GM12892 (cell line): ENCODE measurements around the gene CDS2. TPM values are rescaled to one million over a fixed set of nuclear protein-coding genes. Genes with fewer than 3 reads are reported as not detected.
A peak's percentile ranks its signal among the peaks of the same experiment; 100 is the strongest.

ENCODE experiments used
- DNase-seq: peaks from one replicate; pipeline ENCODE4 v3.0.0; 2011; ENCODE audit not compliant: insufficient read length
- FAIRE-seq: peaks from 2 replicates; lab custom pipeline; 2011; peaks lifted over from hg19 to GRCh38; lab: Jason Lieb, UNC
- POLR2A ChIP-seq: IDR thresholded peaks from 2 replicates; pipeline ENCODE4 v1.6.1; 2011; ENCODE audit warnings: low read depth, low read length, control low read depth
- POLR2AphosphoS5 ChIP-seq: IDR thresholded peaks from 2 replicates; pipeline ENCODE4 v1.6.1; 2011; ENCODE audit warnings: low read depth, low read length, control low read depth
- TAF1 ChIP-seq: IDR thresholded peaks from 2 replicates; pipeline ENCODE4 v1.6.1; 2011; ENCODE audit warnings: low read depth, mild to moderate bottlenecking, control low read depth, low read length, borderline replicate concordance
- polyA plus RNA-seq: library from polyadenylated mRNA; unstranded; fragments of >200 nt; gene quantifications from one replicate; pipeline ENCODE4 v1.2.1, GENCODE V29; 2012; ENCODE audit warnings: missing spikeins, inconsistent platforms; ENCODE audit not compliant: missing spikeins

The CDS2 gene
- polyA plus RNA-seq, result 17.6 TPM

DNA sequence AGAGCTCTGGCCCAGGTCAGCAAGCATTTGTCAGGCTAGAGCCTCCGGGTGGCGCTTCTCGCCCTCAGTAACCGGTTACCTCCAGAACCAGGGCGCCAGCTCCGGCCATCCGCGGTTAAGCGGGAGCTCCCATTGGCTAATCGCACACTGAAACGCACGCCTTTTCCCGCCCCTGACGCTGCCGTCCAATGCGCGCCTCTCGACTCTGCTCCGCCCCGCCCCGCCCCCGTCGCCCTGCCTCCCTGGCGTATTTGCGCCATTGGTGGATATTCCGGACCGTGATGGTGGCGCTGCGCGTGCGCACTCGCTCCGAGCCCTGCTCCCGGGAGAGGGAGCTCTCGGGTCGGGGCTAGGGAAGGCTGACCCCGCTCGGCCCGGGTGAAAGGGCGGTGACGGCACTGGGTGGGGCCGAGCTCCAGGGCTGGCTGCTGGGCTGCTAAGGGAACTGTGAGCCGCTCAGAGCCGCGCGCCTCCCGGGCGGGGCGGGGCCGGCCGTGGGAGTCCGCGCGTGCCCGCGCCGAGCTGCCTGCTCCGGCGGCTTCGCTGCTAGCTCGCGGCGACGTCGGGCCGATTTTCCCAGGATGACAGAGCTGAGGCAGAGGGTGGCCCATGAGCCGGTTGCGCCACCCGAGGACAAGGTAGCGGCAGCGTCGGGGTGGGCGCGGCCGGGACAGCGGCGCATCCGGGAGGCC, at the start of gene CDS2:
TSS of gene CDS2 (plus strand) at position 497 of the 692 bp plus-strand sequence. CDS start at position 582, 85 bp downstream.
- FAIRE-seq, result peak; percentile 100
- DNase-seq, result peak; percentile 94
- TF ChIP-seq POLR2AphosphoS5, result no peak
- TF ChIP-seq POLR2A, result peak; percentile 51; the same call in 1 of the 2 replicates
- no peak for TF ChIP-seq TAF1

DNA sequence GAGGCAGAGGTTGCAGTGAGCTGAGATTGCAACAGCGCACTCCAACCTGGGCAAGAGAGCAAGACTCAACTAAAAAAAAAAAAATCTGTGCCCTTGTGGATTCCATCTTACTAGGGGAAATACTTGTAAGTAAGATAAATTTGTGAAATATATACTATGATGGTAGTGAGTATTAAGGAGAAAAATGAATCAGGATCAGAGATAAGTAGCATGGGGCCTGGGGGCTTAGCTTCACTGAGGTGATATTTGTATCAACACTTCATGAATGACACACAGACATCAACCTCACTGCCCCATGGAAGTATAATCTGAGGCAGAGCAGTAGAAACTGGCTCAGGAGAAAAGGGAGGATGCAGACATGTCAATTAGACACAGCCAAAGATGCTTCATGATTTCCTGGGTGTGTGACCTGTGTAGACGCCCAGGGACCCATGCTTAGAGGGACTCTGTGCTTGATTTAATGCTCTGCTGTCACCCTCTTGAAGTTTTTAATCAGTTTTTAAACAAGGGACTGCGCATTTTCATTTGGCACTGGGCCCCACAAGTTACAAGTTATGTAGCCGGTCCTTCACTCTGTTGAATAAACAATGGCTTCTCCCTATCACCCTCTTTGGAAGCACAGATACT, 48.9 kb upstream of the CDS2 start:
- FAIRE-seq (peak; percentile 36), DNase-seq (no peak)
- no peak for TF ChIP-seq POLR2A
- TF ChIP-seq TAF1, result no peak
- TF ChIP-seq POLR2AphosphoS5, result no peak

- FAIRE-seq (peak; percentile 99), DNase-seq (peak; percentile 53)
- TF ChIP-seq TAF1, result no peak
- 0 out of 2 replicates have a peak, but pooled peaks have one; percentile 14 for TF ChIP-seq POLR2A
- TF ChIP-seq POLR2AphosphoS5, result peak; percentile 81; the same call in 1 of the 2 replicates
Observed at GRCh38 chr20:5078399-5078958, 48.3 kb upstream of the CDS2 start.

GRCh38 chr20:5080384-5080877, 46.4 kb upstream of the CDS2 start:
- no peak for DNase-seq
- no peak for TF ChIP-seq TAF1
- no peak for TF ChIP-seq POLR2AphosphoS5
- no peak for TF ChIP-seq POLR2A
- peak; percentile 24 for FAIRE-seq

- TF ChIP-seq TAF1 (no peak), POLR2A (no peak), POLR2AphosphoS5 (no peak)
- DNase-seq, result no peak
- no peak for FAIRE-seq
Observed at GRCh38 chr20:5085380-5085779, 41.4 kb upstream of the CDS2 start.

GRCh38 chr20:5088688-5089087, 38.1 kb upstream of the CDS2 start:
- no peak for DNase-seq
- no peak for FAIRE-seq
- TF ChIP-seq POLR2A, result no peak
- no peak for TF ChIP-seq TAF1
- no peak for TF ChIP-seq POLR2AphosphoS5

DNA sequence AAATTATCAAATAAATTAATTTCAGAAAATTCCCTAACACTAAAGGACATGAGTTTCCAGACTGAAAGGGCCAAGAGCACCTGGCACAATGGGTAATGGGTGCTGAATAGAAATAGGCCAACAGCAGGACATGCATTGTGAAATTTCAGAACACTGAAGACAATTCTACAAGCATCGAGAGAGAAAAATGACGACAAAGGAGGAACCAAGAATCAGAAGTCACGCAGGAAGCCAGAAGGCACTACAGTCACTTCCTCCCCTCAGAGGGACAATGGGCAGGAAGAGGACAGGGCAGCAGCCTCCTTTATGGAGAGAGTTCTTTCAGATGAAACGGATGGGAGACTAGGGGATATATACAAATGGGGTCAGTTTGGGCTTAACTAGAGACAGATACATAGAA, 36.6 kb upstream of the CDS2 start:
- TF ChIP-seq POLR2A (no peak), POLR2AphosphoS5 (no peak), TAF1 (no peak)
- DNase-seq (no peak), FAIRE-seq (peak; percentile 53)

DNA sequence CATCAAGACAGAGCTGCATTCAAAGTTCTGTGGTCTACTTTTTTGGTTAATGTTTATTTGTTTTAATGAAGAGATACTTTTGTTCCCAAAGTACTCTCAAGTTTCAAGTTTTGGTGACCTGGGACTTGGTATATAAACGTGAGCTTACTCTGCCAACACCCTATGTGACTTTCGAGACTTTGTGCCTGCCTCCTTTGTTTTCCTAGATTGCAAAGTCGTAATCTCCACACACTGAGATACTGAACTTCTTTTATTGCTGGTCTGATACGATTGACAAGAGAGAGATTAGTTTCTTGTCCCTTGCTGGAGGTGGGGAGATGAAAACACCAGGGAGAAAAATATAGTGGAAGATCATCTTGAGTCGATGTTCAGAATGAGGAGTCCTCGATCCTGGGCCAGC, 34.9 kb upstream of the CDS2 start:
- FAIRE-seq, result no peak
- TF ChIP-seq POLR2AphosphoS5, result no peak
- no peak for TF ChIP-seq TAF1
- no peak for TF ChIP-seq POLR2A
- DNase-seq, result no peak

- DNase-seq (no peak), FAIRE-seq (no peak)
- TF ChIP-seq POLR2AphosphoS5, result no peak
- TF ChIP-seq POLR2A, result no peak
- TF ChIP-seq TAF1, result no peak
Observed at GRCh38 chr20:5092765-5093339, 34.0 kb upstream of the CDS2 start.

GRCh38 chr20:5095454-5095853, 31.4 kb upstream of the CDS2 start:
- TF ChIP-seq TAF1 (no peak), POLR2AphosphoS5 (no peak), POLR2A (no peak)
- no peak for DNase-seq
- no peak for FAIRE-seq

- FAIRE-seq (no peak), DNase-seq (no peak)
- no peak; the same call in 1 of the 2 replicates for TF ChIP-seq POLR2A
- no peak for TF ChIP-seq POLR2AphosphoS5
- TF ChIP-seq TAF1, result no peak
Observed at GRCh38 chr20:5095931-5096330, 30.9 kb upstream of the CDS2 start.
